Left renal cortex interstitium (tissue), 4 donors: ENCODE results near the gene CTDSPL. TPM values are rescaled to one million over a fixed set of nuclear protein-coding genes. Genes with fewer than 3 reads are reported as not detected.
A peak's percentile ranks its signal among the peaks of the same experiment; 100 is the strongest.

Source experiments
- DNase-seq, 4 donors: peaks; one replicate each; pipeline ENCODE4 v3.0.0-alpha.2; 2013; ENCODE audit warnings: low read depth in 4 of 4, low spot score in 2 of 4, missing footprints in 1 of 4
- polyA plus RNA-seq, 4 donors: library from polyadenylated mRNA; unstranded; fragments of 120-200 nt; gene quantifications; one replicate each; pipeline ENCODE4 v1.2.1, GENCODE V29; 2013; ENCODE audit not compliant: insufficient read length in 4 of 4

CTDSPL gene
- polyA plus RNA-seq, 4 donors, result 100 to 107 (median 105) TPM

GRCh38 chr3:37888421-37888820 is 26.7 kb downstream of the CTDSPL start:
- no peak for DNase-seq

- no peak for DNase-seq
Measured at GRCh38 chr3:37890522-37890921, 28.8 kb downstream of the CTDSPL start.

GRCh38 chr3:37891227-37891626 is 29.5 kb downstream of the CTDSPL start:
- DNase-seq, result no peak

- peak in 2 of 4 donors; percentile 53 to 55 for DNase-seq
Measured at GRCh38 chr3:37892927-37893600, 31.4 kb downstream of the CTDSPL start.

- DNase-seq, result no peak
Measured at GRCh38 chr3:37896827-37897226, 35.1 kb downstream of the CTDSPL start.

- DNase-seq, result no peak
Measured at GRCh38 chr3:37897763-37898162, 36.1 kb downstream of the CTDSPL start.

GRCh38 chr3:37898424-37898823 is 36.7 kb downstream of the CTDSPL start:
- DNase-seq, result no peak

GRCh38 chr3:37899101-37899707 is 37.5 kb downstream of the CTDSPL start:
- no peak for DNase-seq

- DNase-seq, result no peak
Measured at GRCh38 chr3:37899711-37900306, 38.1 kb downstream of the CTDSPL start.

GRCh38 chr3:37901721-37902120 is 40.0 kb downstream of the CTDSPL start:
- DNase-seq, result no peak

- no peak for DNase-seq
Measured at GRCh38 chr3:37902674-37903073, 41.0 kb downstream of the CTDSPL start.

- no peak for DNase-seq
Measured at GRCh38 chr3:37903320-37903719, 41.6 kb downstream of the CTDSPL start.

GRCh38 chr3:37903734-37904133 is 42.1 kb downstream of the CTDSPL start:
- no peak for DNase-seq

GRCh38 chr3:37904601-37905000 is 42.9 kb downstream of the CTDSPL start:
- DNase-seq, result no peak

- no peak for DNase-seq
Measured at GRCh38 chr3:37905346-37905745, 43.7 kb downstream of the CTDSPL start.

- DNase-seq, result no peak
Measured at GRCh38 chr3:37905987-37906674, 44.5 kb downstream of the CTDSPL start.

- DNase-seq, result no peak
Measured at GRCh38 chr3:37906734-37907282, 45.1 kb downstream of the CTDSPL start.

GRCh38 chr3:37907371-37907770 is 45.7 kb downstream of the CTDSPL start:
- no peak for DNase-seq

- no peak for DNase-seq
Measured at GRCh38 chr3:37907906-37908305, 46.2 kb downstream of the CTDSPL start.

GRCh38 chr3:37909067-37909911 is 47.6 kb downstream of the CTDSPL start:
- no peak for DNase-seq
